ENCODE measurements around the gene SLC37A1. TPM values are rescaled to one million over a fixed set of nuclear protein-coding genes. Genes with fewer than 3 reads are reported as not detected.

SLC37A1 gene
- total RNA-seq, 1 experiment from 2014 or later: 37.7 TPM

DNA sequence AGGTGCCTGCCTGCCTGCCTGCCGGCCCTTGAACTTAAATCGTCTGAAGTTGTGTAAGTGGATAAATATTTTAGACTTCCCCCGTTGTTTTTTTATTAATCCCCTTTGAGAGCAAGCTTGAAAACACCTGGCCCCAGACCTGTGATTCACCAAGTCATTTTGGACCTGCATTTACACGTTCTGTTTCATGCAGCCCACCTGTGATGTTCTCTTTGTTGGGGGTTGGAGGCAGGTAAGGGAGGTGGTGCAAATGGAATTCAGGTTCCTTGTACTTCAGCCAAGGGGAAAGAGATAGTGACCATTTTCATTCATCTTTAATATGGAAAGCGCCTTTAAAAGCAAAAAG is 1.2 kb downstream of the SLC37A1 start:
- Mint-ChIP-seq H3K4me1 (peaks cover 37 to 44% of the 10 kb centered on the region in 2 experiments), H3K9me3 (no peaks in the 10 kb centered on the region; a peak in 1 of 5 replicates)
- peak overlapping the region; percentile 57 for H2AFZ ChIP-seq (ENCODE audit: low read length)

More for the DNA sequence above, 1.2 kb downstream of the SLC37A1 start:
- H3K18ac ChIP-seq (ENCODE audit: insufficient read length, low read depth, low read length): peak overlapping the region; percentile 75
- peak overlapping the region; percentile 38 for H3K9ac ChIP-seq (ENCODE audit: extremely low read depth, insufficient read length, low read length)
- peaks cover 7% of the 10 kb centered on the region for H3K27me3 Mint-ChIP-seq (ENCODE audit: low read depth)
- H3K56ac ChIP-seq (ENCODE audit: insufficient read length, low read depth, low read length): no peak overlapping the region
- peak overlapping the region; percentile 89 for H3K4me2 ChIP-seq (ENCODE audit: insufficient read depth, insufficient read length, low read length)
- H3K4me1 ChIP-seq (ENCODE audit: insufficient read depth, low read length): peaks cover 9% of the 10 kb centered on the region; the same call in 1 of the 2 replicates
- H3K79me2 ChIP-seq (ENCODE audit: insufficient read depth, low read length): no peaks in the 10 kb centered on the region
- H3K23ac ChIP-seq (ENCODE audit: insufficient read length, low read depth, low read length): no peak overlapping the region
- H3T11ph ChIP-seq (ENCODE audit: low read length): no peak overlapping the region
- no peak overlapping the region for H2BK15ac ChIP-seq (ENCODE audit: low read depth, low read length)
- H4K91ac ChIP-seq (ENCODE audit: insufficient read length, low read depth, low read length): no peak overlapping the region
- H3K36me3 Mint-ChIP-seq (ENCODE audit: insufficient read depth in 1 of 3, low read depth in 3 of 3): peaks cover 1 to 31% (median 20%) of the 10 kb centered on the region in 3 experiments; a peak in 5 of 7 replicates
- H3K4ac ChIP-seq (ENCODE audit: low read depth, low read length): no peak overlapping the region
- H4K5ac ChIP-seq (ENCODE audit: insufficient read length, low read depth, low read length): no peak overlapping the region
- no peaks in the 10 kb centered on the region for H3K9me3 ChIP-seq (ENCODE audit: control insufficient read depth, low read depth, low read length)
- no peaks in the 10 kb centered on the region for H3K79me1 ChIP-seq (ENCODE audit: insufficient read depth, low read depth, low read length, poor library complexity, severe bottlenecking)
- TF ChIP-seq, protein P1, sequence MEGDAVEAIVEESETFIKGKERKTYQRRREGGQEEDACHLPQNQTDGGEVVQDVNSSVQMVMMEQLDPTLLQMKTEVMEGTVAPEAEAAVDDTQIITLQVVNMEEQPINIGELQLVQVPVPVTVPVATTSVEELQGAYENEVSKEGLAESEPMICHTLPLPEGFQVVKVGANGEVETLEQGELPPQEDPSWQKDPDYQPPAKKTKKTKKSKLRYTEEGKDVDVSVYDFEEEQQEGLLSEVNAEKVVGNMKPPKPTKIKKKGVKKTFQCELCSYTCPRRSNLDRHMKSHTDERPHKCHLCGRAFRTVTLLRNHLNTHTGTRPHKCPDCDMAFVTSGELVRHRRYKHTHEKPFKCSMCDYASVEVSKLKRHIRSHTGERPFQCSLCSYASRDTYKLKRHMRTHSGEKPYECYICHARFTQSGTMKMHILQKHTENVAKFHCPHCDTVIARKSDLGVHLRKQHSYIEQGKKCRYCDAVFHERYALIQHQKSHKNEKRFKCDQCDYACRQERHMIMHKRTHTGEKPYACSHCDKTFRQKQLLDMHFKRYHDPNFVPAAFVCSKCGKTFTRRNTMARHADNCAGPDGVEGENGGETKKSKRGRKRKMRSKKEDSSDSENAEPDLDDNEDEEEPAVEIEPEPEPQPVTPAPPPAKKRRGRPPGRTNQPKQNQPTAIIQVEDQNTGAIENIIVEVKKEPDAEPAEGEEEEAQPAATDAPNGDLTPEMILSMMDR (conservative IDR thresholded peaks at IDR 0.05): no peak
- no peaks in the 10 kb centered on the region for H3K27me3 ChIP-seq (ENCODE audit: insufficient read depth, low read length)
- H2BK12ac ChIP-seq (ENCODE audit: insufficient read length, low read depth, low read length): no peak overlapping the region
- no peak overlapping the region for H2BK20ac ChIP-seq (ENCODE audit: low read depth, low read length, poor library complexity, severe bottlenecking)
- no peak for DNase-seq
- peak overlapping the region; percentile 53 to 83 (median 79); a peak in 6 of 7 replicates for H3K27ac Mint-ChIP-seq
- H2BK5ac ChIP-seq (ENCODE audit: insufficient read length, low read length): no peak overlapping the region
- no peak overlapping the region for H2BK120ac ChIP-seq (ENCODE audit: low read depth, low read length, poor library complexity, severe bottlenecking)
- no peaks in the 10 kb centered on the region for H4K20me1 ChIP-seq (ENCODE audit: control insufficient read depth, insufficient read depth, insufficient read length)
- no peak overlapping the region for H4K8ac ChIP-seq (replicated peaks; ENCODE audit: insufficient read length, low read depth, low read length)
- no peak overlapping the region for H2AK5ac ChIP-seq (ENCODE audit: insufficient read length, low read length)
- H3K27ac ChIP-seq (ENCODE audit: insufficient read length, low read depth, low read length): peak overlapping the region; percentile 70
- peaks cover 10% of the 10 kb centered on the region for H3K23me2 ChIP-seq (ENCODE audit: insufficient read length, low read depth, low read length, poor library complexity, severe bottlenecking)
- peak overlapping the region; percentile 57; the same call in 1 of the 2 replicates for H3K14ac ChIP-seq (ENCODE audit: insufficient read depth, low read length)
- no CpG with 5 or more reads among the region's 5 CpGs for WGBS (ENCODE audit: extremely low coverage, insufficient read length, low lambda C conversion rate)
- peak overlapping the region; percentile 68 to 79 for H3K4me3 Mint-ChIP-seq
